ENCODE data around the gene CCNC.

DNA sequence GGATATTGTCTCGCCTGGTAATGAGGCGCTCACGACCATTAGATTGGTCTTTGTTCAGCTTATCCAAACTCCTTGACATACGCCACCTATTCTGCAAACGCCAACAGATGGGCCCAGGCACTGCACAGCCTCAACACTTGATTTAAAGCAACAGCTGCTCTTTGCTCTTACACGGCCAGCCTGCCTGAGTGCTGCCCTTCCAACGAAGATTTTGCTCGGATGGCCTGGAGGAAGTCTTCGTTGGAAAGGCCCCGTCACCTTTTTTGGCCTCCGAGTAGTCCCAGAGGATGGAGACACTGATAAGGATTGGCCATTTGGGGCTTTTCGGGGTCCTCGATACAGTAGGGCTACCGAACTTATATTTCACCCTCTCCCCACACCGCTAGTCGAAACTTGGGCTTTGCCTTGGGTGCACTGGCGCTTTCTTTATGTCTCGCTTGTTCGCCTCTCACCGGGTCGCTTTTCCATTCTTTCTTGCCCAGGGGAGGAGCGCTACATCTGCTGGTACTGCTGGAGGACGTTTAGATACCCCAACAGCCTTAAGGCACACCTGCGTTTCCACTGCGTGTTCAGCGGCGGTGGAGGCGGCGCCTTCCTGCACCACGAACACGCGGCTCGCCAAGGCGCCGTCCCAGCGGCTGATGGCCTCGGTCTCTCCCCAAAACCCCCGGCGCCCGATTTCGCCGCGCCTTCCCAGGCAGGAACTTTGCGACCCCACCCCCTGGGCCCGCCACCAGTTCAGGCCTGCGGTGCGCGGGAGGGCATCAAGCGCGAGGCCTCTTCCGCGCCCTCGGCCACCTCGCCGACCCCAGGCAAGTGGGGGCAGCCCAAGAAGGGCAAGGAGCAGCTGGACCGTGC, 44.3 kb upstream of the CCNC start:
- TF ChIP-seq, protein P1, sequence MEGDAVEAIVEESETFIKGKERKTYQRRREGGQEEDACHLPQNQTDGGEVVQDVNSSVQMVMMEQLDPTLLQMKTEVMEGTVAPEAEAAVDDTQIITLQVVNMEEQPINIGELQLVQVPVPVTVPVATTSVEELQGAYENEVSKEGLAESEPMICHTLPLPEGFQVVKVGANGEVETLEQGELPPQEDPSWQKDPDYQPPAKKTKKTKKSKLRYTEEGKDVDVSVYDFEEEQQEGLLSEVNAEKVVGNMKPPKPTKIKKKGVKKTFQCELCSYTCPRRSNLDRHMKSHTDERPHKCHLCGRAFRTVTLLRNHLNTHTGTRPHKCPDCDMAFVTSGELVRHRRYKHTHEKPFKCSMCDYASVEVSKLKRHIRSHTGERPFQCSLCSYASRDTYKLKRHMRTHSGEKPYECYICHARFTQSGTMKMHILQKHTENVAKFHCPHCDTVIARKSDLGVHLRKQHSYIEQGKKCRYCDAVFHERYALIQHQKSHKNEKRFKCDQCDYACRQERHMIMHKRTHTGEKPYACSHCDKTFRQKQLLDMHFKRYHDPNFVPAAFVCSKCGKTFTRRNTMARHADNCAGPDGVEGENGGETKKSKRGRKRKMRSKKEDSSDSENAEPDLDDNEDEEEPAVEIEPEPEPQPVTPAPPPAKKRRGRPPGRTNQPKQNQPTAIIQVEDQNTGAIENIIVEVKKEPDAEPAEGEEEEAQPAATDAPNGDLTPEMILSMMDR (IDR thresholded peaks at IDR 0.05): no peak
- no peak for TF ChIP-seq POLR2A (IDR thresholded peaks at IDR 0.05)
